ENCODE measurements around the gene PRKAR1B. TPM values are rescaled to one million over a fixed set of nuclear protein-coding genes. Genes with fewer than 3 reads are reported as not detected.

Gene PRKAR1B
- total RNA-seq, 2 experiments from 2014 or later = 48.7 to 49.9 TPM

- no peak overlapping the region for H3K4me3 Mint-ChIP-seq
- ChIA-PET CTCF (no interaction called here), POLR2A (interaction anchor here (2.2 kb wide), 1 partner anchor 9 kb away, joined by 5 read pairs; no protein-coding TSS in a partner anchor)
- H3K27me3 Mint-ChIP-seq = no peaks in the 10 kb centered on the region
- no peak for TF ChIP-seq CTCF (IDR thresholded peaks at IDR 0.05)
- no peak overlapping the region for H3K27ac Mint-ChIP-seq
- intact Hi-C loops (cut with micrococcal nuclease) = no loop called here
- no peak for ATAC-seq
- H3K4me1 Mint-ChIP-seq (ENCODE audit: low read depth) = peaks cover 5% of the 10 kb centered on the region
- no peak for DNase-seq
- H3K9me3 Mint-ChIP-seq = peaks cover 4% of the 10 kb centered on the region
- peaks cover 2% of the 10 kb centered on the region for H3K36me3 Mint-ChIP-seq (ENCODE audit: low read depth)
Observed at GRCh38 chr7:541661-542060, 185.4 kb downstream of the PRKAR1B start.

- no peak for TF ChIP-seq CTCF (IDR thresholded peaks at IDR 0.05)
- intact Hi-C loops (cut with micrococcal nuclease) = no loop called here
- Mint-ChIP-seq H3K27me3 (no peaks in the 10 kb centered on the region), H3K4me1 (ENCODE audit: low read depth) (peaks cover 5% of the 10 kb centered on the region), H3K9me3 (peaks cover 4% of the 10 kb centered on the region), H3K4me3 (no peak overlapping the region), H3K27ac (no peak overlapping the region), H3K36me3 (ENCODE audit: low read depth) (peaks cover 2% of the 10 kb centered on the region)
- ATAC-seq = no peak
- POLR2A ChIA-PET = no interaction called here
- DNase-seq = no peak
- CTCF ChIA-PET = no interaction called here
Observed at GRCh38 chr7:540997-541396, 186.1 kb downstream of the PRKAR1B start.

- Mint-ChIP-seq H3K36me3 (ENCODE audit: low read depth) (peaks cover 2% of the 10 kb centered on the region), H3K4me1 (ENCODE audit: low read depth) (peaks cover 5% of the 10 kb centered on the region), H3K27ac (no peak overlapping the region), H3K27me3 (no peaks in the 10 kb centered on the region), H3K9me3 (peaks cover 4% of the 10 kb centered on the region), H3K4me3 (no peak overlapping the region)
- ChIA-PET POLR2A (no interaction called here), CTCF (no interaction called here)
- ATAC-seq = no peak
- intact Hi-C loops (cut with micrococcal nuclease) = no loop called here
- no peak for DNase-seq
- TF ChIP-seq CTCF (IDR thresholded peaks at IDR 0.05) = no peak
Observed at GRCh38 chr7:540579-540978, 186.5 kb downstream of the PRKAR1B start.

GRCh38 chr7:539731-540411 is 187.2 kb downstream of the PRKAR1B start:
- no peaks in the 10 kb centered on the region for H3K27me3 Mint-ChIP-seq

More at GRCh38 chr7:539731-540411, 187.2 kb downstream of the PRKAR1B start:
- Mint-ChIP-seq H3K4me1 (ENCODE audit: low read depth) (peaks cover 5% of the 10 kb centered on the region), H3K36me3 (ENCODE audit: low read depth) (no peaks in the 10 kb centered on the region), H3K9me3 (no peaks in the 10 kb centered on the region), H3K27ac (no peak overlapping the region), H3K4me3 (no peak overlapping the region)
- DNase-seq = no peak
- CTCF ChIA-PET = no interaction called here
- no peak for ATAC-seq
- no peak for TF ChIP-seq CTCF (IDR thresholded peaks at IDR 0.05)
- POLR2A ChIA-PET = no interaction called here
- intact Hi-C loops (cut with micrococcal nuclease) = no loop called here
